Hypothalamus (tissue), 51 donors: ENCODE results near the gene NPSR1.
"Not testable (repeated sequence)": the region's sequence is repeated elsewhere in the genome, so short reads cannot be mapped to it uniquely, and the experiment has no call there.

Experiments
- DNase-seq, 51 donors: peaks; one replicate each; lab custom pipeline; 2025; lab: John Stamatoyannopoulos, UW

Gene NPSR1

DNA sequence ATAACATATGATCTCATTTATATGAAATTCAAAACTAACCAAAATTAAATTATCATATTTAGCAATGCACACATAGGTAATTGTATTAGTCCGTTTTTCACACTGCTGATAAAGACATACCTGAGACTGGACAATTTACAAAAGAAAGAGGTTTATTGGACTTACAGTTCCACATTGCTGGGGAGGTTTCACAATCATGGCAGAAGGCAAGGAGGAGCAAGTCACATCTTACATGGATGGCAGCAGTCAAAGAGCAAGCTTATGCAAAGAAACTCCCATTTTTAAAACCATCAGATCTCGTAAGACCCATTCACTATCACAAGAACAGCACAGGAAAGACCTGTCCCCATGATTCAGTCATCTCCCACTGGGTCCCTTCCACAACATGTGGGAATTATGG lies 200.4 kb downstream of the NPSR1 start:
- not testable (repeated sequence) for DNase-seq

DNA sequence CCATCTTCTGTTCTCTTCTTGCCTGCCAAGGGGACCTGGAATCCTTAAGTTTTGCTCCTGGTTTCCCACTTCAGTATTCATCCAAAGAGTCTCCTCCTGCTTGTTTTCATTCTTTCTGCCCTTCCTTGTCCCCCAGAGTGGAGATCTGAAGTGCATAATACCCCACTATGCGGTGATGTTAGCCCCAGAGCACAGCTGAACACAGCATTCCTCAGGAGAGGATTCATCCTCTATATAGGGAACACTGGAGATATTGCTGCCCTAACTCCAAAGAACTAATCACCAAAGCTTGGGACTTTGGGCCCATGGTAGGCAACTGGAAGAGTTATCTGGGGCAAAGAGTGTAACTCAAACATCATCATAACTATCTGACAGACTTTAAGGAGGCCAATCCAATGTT lies 201.3 kb downstream of the NPSR1 start:
- not testable (repeated sequence) for DNase-seq

DNA sequence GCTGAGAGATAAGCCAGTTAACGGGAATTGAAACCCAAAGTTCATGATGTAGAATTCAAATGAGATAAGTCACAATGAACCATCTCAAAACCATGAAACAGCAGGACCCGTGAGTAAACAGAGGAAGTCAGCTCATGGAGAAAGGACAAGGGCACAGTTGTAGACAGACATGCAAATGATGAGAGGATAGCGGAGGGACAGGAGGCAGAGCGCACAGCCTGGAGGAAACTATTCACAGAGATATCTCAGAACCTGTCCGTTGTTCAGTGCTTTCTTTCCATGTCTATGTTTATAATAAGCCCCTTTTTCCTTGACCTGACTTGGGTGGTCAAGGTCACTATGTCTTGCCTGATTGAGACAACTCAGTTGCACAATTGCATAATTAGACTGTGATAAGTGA lies 208.2 kb downstream of the NPSR1 start:
- DNase-seq, result peak in 9 of 51 donors; percentile 5 to 36 (median 13)

- DNase-seq, result not testable (repeated sequence)
Measured at GRCh38 chr7:34867341-34867740, 209.3 kb downstream of the NPSR1 start.

DNA sequence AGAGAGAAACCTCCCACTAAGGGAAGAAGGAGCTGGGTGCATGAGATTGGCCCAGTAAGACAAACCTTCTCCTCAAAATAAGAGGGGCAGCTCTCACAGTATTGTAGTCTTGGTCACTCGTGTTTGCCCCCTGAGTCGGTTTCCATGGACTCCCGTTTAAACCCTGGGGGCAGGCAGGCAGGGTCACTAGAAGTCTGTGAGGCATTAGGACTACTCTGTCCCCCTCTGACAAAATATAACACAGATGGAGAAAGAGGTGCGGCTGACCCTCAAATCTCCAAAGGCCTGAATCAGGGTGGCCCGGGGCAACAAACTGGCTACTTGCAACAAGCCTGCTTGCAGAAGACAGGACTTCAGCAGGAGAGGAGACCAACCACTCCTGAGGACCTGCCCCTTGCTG lies 210.6 kb downstream of the NPSR1 start:
- DNase-seq, result not testable (repeated sequence)

- DNase-seq, result peak in 29 of 51 donors; percentile 2 to 90 (median 35)
Measured at GRCh38 chr7:34869057-34869456, 211.0 kb downstream of the NPSR1 start.

- not testable (repeated sequence) for DNase-seq
Measured at GRCh38 chr7:34870041-34870440, 212.0 kb downstream of the NPSR1 start.

DNA sequence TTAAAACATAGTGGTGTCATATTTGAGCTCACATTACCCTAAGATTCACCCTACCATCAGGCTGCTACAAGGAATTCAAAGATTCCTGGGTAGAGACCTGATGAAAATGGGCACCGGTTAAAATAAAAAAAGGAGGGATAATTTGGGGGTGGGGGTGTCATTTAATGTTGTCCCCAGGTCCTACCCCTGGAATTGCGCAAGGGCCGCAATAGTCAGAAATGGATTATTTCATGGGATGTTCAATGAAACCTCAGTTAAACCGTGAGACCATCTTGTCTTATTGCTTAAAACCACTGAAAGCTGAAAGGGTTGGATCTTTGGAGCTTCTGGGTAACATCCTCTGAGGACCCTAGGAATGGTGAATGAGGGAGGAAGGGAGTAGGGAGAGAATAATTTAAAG lies 216.3 kb downstream of the NPSR1 start:
- DNase-seq, result not testable (repeated sequence)

DNA sequence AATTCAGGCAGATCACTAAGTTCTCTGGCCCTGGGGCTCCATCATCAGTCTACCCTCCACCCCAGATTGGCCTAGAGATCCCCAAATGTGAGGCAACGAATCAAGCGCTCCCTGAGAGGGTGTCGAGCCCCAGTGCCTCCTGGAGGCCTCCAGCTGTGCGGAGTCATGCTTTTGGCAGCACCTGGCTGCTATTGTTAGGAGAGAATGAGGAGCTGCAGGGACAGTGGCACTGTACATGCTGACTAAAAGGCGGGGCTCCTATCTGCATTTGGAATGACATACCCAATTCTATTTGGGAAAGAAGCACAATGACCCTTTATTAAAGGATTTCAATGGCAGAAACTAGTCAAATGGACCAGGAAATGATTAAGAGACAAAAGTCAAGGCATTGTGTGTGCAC lies 217.5 kb downstream of the NPSR1 start:
- DNase-seq, result peak in 29 of 51 donors; percentile 4 to 57 (median 21)

GRCh38 chr7:34878944-34879735 lies 221.1 kb downstream of the NPSR1 start:
- DNase-seq, result not testable (repeated sequence)

DNA sequence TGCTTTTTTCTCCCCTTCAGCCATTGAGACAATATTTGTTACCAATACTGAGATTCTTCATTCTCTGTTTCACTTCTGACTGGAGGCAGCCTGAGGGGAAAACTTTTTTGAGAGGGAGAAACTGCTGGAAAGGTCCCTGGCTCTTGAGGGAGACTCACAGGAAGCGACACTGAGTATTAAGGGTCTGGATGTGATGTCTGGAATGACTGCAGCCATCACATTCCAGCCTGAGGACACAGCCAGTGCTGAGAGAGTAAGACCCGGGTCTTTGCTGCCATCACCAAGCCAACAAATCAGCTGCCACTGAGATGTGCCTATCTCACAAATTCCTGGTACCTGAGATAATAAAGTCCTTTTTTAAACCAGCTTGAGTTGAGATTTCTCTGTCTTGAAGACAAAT lies 221.9 kb downstream of the NPSR1 start:
- DNase-seq, result no peak

DNA sequence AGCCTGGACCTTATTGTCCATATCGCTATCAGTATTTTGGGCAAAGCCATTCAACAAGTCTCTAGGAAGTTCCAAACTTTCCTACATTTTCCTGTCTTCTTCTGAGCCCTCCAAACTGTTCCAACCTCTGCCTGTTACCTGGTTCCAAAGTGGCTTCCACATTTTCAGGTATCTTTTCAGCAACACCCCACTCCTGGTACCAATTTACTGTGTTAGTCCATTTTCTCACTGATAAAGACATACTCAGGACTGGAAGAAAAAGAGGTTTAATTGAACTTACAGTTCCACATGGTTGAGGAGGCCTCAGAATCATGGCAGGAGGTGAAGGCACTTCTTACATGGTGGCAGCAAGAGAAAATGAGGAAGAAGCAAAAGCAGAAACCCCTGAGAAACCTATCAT lies 225.8 kb downstream of the NPSR1 start:
- not testable (repeated sequence) for DNase-seq

DNA sequence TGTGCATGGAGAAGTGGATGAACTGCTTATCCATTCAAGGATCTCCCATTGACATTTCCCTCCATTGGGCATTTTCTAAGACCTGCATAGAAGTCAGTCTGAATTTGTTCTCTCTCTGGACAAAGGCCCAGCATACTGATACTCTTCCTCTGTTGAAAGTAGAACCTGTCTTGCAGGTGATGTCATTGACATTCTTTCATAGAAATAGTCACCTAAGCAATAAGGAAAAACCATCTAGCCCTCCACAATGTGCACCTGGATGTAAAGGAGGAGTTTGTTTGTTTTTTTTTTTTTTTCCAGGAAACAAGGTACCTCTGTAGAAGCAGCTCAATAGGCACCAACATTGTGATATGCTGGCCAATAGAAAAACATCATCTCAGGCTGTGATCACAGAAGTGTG lies 228.8 kb downstream of the NPSR1 start:
- DNase-seq, result no peak

- DNase-seq, result no peak
Measured at GRCh38 chr7:34889951-34890350, 231.9 kb downstream of the NPSR1 start.

DNA sequence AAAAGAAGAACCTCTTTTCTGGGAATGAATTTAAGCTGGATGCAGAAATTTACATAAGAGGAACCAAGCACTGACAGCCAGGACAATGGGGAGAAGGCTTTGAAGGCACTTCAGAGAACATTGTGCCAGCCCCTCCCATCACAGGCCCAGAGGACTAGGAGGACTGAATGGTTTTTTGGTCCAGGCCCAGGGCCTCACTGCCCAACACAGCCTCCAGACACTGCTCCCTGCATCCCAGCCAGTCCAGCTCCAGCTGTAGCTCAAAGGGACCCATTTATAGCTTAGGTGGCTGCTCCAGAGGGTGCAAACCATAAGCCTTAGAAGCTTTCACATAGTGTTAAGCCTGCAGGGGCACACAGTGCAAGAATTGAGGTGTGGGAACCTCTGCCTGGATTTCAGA lies 237.2 kb downstream of the NPSR1 start:
- DNase-seq, result no peak
